Measurements from ENCODE around the gene POC1A.

GRCh38 chr3:52123106-52123725 is 31.0 kb downstream of the POC1A start:
- TF ChIP-seq POLR2AphosphoS5 (IDR thresholded peaks at IDR 0.05) (no peak), POLR2A (IDR thresholded peaks at IDR 0.05) (no peak), EP300 (IDR thresholded peaks at IDR 0.05) (no peak)
- TF ChIP-seq, protein P1, sequence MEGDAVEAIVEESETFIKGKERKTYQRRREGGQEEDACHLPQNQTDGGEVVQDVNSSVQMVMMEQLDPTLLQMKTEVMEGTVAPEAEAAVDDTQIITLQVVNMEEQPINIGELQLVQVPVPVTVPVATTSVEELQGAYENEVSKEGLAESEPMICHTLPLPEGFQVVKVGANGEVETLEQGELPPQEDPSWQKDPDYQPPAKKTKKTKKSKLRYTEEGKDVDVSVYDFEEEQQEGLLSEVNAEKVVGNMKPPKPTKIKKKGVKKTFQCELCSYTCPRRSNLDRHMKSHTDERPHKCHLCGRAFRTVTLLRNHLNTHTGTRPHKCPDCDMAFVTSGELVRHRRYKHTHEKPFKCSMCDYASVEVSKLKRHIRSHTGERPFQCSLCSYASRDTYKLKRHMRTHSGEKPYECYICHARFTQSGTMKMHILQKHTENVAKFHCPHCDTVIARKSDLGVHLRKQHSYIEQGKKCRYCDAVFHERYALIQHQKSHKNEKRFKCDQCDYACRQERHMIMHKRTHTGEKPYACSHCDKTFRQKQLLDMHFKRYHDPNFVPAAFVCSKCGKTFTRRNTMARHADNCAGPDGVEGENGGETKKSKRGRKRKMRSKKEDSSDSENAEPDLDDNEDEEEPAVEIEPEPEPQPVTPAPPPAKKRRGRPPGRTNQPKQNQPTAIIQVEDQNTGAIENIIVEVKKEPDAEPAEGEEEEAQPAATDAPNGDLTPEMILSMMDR (IDR thresholded peaks at IDR 0.05), result peak; percentile 91 to 94 (median 93)
